HL-60 (cell line): Measurements from ENCODE around the gene ALDH1A1.

Source experiments
- CTCF ChIP-seq: IDR thresholded peaks from one replicate; pipeline ENCODE4 v1.5.1; 2011; ENCODE audit warnings: low read length, control low read depth, inconsistent platforms; ENCODE audit not compliant: insufficient read depth
- GABPA ChIP-seq: IDR thresholded peaks from 2 replicates; pipeline ENCODE4 v1.6.1; 2012; ENCODE audit warnings: low read depth
- POLR2AphosphoS5 ChIP-seq: IDR thresholded peaks from 2 replicates; pipeline ENCODE4 v1.6.1; 2012; ENCODE audit warnings: low read depth
- REST ChIP-seq: IDR thresholded peaks from 2 replicates; pipeline ENCODE4 v1.6.1; 2012; ENCODE audit warnings: low read depth; ENCODE audit not compliant: insufficient replicate concordance
- SPI1 ChIP-seq: IDR thresholded peaks from 2 replicates; pipeline ENCODE4 v1.6.1; 2012; ENCODE audit warnings: low read depth, mild to moderate bottlenecking, borderline replicate concordance

GRCh38 chr9:72912476-72913381, 40.1 kb downstream of the ALDH1A1 start:
- TF ChIP-seq CTCF: no peak
- TF ChIP-seq POLR2AphosphoS5: no peak
- no peak for TF ChIP-seq GABPA
- no peak for TF ChIP-seq REST
- no peak for TF ChIP-seq SPI1
